T follicular helper cell (primary cell): ENCODE results near the gene TMEM9.
"Not testable (repeated sequence)": the region's sequence is repeated elsewhere in the genome, so short reads cannot be mapped to it uniquely, and the experiment has no call there.

ENCODE experiments used
- DNase-seq: peaks from one replicate; pipeline ENCODE4 v3.0.0-alpha.2; 2020; ENCODE audit warnings: low read depth

The TMEM9 gene

GRCh38 chr1:201173736-201174135 is 19.5 kb upstream of the TMEM9 start:
- no peak for DNase-seq

GRCh38 chr1:201172999-201173610 is 18.8 kb upstream of the TMEM9 start:
- no peak for DNase-seq

- no peak for DNase-seq
These were observed 18.1 kb upstream of the TMEM9 start for GRCh38 chr1:201172326-201172725.

DNA sequence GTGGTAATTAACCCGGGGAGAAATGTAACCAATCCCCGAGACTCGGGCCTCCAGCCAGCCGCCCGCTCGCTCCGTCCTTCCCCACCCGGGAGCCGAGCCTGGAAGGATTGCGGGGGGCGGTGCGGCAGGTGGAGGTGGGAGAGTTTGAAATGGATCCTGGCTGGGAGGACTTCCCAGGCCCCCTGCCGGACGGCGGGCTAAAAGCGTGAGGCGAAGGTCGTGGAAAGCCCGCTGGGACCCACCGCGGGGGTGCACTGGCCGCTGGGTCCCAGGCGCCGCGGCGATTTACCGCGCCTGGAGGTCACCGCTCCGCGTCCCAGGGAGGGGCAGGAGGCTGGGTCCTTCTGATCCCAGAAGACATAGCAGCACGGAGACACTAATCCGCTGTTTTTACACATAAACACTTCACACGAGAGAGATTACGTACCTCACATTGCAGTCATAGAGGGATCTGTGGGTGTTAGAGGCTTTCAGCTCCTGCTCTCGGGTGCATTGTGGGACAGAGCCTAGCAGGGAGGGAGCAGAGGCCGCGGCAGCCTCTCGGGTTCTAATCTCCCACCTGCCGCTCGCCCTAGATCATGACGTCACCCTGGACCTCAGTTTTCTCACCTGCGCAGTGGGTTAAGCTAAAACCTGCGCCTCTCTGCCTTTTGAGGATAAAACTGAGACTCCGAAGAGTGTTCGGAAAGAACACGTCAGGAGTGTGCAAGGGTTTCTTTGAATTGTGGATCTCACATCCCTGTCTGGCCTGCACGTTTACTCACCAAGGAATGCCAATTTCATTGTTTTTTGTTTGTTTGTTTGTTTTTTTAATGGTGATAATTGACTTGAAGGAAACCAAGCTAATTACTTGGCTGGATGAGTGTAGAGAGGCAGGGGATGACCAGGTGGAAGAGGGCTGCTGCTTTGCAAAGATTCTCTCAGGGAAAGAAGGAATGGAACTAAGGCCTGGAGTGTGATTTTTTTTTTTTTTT is 17.1 kb upstream of the TMEM9 start:
- peak; percentile 17 for DNase-seq

- peak; percentile 47 for DNase-seq
These were observed 16.3 kb upstream of the TMEM9 start for GRCh38 chr1:201170533-201171062.

- no peak for DNase-seq
These were observed 15.8 kb upstream of the TMEM9 start for GRCh38 chr1:201169971-201170532.

DNA sequence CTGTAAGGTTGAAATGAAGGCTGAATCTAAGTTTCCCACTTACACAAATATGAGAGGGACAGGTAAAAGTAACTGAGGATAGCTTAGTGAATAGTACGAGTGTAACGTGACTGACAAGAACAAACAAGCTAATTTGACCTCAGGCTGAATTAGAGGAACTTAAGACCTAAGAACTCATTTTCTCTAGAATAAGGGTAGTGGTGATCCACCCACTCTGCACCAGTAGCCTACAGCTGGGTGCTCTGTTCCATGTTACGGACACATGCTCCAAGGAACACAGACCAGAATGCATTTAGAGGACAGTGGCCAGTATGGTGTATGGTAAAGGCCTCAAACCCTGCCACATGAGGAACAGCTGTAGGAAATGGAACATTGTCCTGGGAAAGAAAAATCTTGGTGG is 14.9 kb upstream of the TMEM9 start:
- no peak for DNase-seq

DNA sequence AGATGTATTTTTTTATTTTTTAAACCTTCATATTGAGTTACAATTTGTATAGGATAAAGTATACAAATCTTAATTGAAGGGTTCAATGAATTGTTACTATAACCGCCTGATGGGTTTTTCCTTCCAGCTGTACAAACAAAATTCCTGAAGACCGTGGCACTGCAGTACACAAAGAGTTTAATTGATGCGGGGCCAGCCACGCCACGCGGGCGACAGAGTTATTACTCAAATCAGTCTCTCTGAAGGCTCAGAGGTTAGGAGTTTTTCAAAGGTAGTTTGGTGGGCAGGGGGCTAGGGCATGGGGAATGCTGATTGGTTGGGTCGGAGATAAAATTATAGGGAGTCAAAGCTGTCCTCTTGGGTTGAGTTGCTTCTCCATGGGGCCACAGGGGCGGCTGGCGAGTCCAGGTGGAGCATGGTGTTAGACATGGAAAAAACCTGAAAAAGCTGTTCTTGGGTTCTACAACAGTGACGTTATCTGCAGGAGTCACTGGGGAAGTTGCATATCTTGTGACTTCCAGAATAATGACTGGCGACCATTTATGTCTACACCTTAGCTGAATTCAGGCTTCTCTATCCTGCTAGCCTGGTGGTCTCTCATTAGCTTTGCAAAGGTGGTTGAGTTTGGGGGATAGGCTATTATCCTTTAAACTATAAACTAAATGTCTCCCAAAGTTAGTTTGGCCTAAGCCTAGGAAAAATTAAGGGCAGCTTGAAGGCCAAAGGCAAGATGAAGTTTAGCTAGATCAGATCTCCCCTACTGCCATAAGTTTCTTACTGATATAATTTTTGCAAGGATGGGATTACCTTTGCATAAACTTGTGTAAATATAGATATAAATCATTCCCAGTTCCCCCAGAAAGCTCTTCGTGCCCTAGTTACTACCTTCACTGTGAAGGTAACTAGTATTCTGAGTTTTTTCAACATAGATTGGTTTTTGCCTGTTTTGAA is 13.0 kb upstream of the TMEM9 start:
- no peak for DNase-seq

DNA sequence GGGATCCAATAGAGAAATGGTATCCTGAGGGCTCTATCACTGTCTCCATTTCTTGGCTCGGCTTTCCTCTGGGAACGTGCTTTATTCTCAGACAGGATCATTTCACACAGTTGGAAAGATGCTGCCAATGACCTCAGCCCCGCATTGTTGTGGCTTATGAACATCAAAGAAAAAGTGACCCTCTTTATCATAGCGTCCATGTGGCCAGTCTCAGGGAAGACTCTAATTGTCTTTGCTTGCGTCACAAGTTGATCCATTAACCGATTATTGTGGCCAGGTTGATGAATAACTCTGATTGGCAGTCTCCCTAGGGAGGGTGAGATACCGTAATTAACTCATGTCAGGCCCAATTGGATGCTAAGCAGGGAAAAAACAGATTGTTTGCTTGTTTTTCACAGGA is 10.4 kb upstream of the TMEM9 start:
- no peak for DNase-seq

- no peak for DNase-seq
These were observed 9.4 kb upstream of the TMEM9 start for GRCh38 chr1:201163707-201164106.

- not testable (repeated sequence) for DNase-seq
These were observed 8.8 kb upstream of the TMEM9 start for GRCh38 chr1:201163036-201163435.

DNA sequence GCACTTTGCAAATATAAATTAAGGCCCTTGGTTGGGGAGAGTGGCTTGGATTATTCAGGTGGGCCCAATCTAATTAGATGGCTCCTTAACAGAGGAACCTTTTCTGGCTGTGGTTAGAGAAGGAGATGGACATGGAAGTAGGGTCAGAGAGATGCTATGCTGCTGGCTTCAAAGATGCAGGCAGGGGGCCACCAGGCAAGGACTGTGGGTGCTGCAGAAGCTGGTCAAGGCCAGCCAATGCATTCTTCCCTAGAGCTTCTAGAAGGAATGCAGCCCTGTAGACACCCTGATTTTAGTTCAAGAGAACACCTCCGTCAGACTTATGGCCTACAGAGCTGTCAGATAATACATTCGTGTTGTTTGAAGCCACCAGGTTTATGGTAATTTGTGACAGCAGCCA is 3.7 kb upstream of the TMEM9 start:
- DNase-seq: no peak

DNA sequence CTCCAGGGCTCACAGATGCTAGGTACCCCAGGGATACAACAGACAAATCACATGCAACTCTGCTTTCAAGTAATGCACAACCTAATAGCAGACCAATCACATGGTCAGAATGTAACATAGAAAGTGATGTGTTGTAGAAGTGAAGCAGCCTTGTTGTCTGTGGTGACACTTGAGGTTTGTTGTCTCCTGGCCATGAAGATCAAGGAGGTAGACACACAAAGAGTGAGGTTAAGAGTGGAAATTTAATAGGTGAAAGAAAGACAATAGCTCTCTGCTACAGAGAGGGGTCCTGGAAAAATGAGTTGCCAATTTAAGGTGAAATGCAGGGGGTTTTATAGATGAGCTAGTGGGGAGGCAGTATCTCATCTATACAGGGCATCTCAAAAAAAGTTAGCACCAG is 2.5 kb upstream of the TMEM9 start:
- no peak for DNase-seq

DNA sequence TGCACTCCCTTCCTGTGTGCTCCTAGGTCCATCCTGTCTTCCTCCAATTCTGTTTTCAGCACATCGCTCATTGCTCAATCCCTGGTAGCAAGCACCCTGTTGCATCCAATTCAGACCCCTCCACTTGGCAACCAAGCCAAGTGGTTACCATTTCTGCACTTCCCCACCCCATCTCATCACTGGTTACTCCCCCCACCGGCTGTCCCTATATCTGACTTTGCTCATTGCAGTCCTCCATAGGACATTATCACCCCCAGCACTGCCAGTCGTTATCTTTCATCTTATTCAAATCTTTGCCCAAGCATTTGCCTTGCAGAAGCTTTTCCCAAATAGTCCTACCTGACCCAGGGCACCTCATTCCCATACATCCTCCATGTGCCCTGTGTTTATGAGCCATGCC is 2.1 kb upstream of the TMEM9 start:
- DNase-seq: no peak

DNA sequence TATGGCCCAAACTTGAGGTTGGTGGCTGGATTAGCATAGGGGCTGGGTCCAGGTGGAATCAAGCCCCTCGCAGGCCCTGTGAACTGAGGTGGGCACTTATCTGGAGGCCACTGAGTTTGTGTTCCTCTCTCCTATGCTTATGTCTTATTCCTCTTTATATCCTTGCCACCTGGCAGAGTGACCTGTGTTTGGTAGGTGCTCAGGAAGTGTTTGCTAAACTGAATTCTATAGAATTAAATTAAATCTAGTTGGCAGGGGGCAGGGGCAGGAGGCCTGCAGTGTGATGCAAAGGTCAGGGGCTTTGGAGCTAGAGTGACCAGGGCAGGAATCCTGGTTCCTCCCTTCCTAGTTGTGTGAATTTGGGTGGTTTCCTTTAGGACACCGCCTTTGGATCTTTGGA is 1.1 kb upstream of the TMEM9 start:
- DNase-seq: no peak

- no peak for DNase-seq
These were observed 543 bp downstream of the TMEM9 start for GRCh38 chr1:201153474-201154388.

GRCh38 chr1:201149400-201149799 is 4.9 kb downstream of the TMEM9 start:
- no peak for DNase-seq

GRCh38 chr1:201147396-201148015 is 6.8 kb downstream of the TMEM9 start:
- no peak for DNase-seq

DNA sequence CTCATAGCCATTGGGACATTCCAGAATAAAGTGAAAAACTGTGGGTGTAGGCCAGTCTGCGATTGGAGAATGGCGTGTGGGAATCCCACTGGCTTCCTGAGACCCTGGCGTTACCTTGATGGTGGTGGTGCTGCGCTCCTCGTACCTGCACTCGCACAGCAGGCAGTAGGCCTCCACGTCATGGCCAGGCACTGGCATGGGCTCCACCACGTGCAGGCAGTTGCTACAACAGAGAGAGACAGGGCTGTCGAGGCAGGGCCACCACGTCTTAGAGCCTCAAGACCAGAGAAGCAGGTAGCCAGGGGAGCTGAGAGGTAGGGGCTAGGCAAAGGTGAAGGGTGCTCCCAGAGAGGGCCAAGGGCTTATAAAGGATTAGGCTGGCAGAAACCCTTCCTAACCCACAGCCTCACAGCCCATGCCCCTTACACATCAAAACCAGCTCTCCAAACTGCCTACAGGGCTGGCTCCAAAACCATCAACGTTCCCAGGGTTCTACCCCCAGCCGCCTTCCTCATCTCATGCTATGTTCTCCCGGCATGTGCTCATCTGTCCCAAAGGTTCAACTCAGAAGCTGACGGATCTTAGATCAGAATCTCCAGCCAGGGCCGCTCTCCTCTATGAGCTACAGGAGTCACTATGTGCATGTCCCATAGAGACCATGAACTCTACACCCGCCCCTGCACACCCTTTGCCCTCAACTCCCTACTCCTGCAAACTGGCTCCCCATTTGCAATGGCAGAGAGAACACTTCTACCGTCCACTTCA is 7.5 kb downstream of the TMEM9 start:
- no peak for DNase-seq
